ENCODE data around the gene AIRE.

AIRE gene

GRCh38 chr21:44272284-44272858, 13.3 kb upstream of the AIRE start:
- TF ChIP-seq MAX (IDR thresholded peaks at IDR 0.05) (no peak), ZBTB7A (IDR thresholded peaks at IDR 0.05; ENCODE audit: low read depth) (no peak), NFIC (IDR thresholded peaks at IDR 0.05) (no peak), TEAD4 (IDR thresholded peaks at IDR 0.05) (no peak), YY1 (IDR thresholded peaks at IDR 0.05; ENCODE audit: low read depth) (no peak), TCF12 (IDR thresholded peaks at IDR 0.05; ENCODE audit: low read depth) (no peak), EGR1 (IDR thresholded peaks at IDR 0.05) (no peak), CREB1 (IDR thresholded peaks at IDR 0.05; ENCODE audit: low read depth) (no peak), USF1 (IDR thresholded peaks at IDR 0.05) (no peak), TAF1 (IDR thresholded peaks at IDR 0.05; ENCODE audit: low read depth) (no peak), EP300 (IDR thresholded peaks at IDR 0.05; ENCODE audit: borderline replicate concordance) (no peak), REST (IDR thresholded peaks at IDR 0.05; ENCODE audit: low read depth) (no peak), CEBPB (IDR thresholded peaks at IDR 0.05) (no peak), FOXM1 (IDR thresholded peaks at IDR 0.05; ENCODE audit: borderline replicate concordance, low read depth) (no peak), RAD21 (IDR thresholded peaks at IDR 0.05; ENCODE audit: low read depth) (no peak)

GRCh38 chr21:44273046-44273445, 12.6 kb upstream of the AIRE start:
- TF ChIP-seq CEBPB (IDR thresholded peaks at IDR 0.05) (no peak), YY1 (IDR thresholded peaks at IDR 0.05; ENCODE audit: low read depth) (no peak), TAF1 (IDR thresholded peaks at IDR 0.05; ENCODE audit: low read depth) (no peak), TCF12 (IDR thresholded peaks at IDR 0.05; ENCODE audit: low read depth) (no peak), TEAD4 (IDR thresholded peaks at IDR 0.05) (no peak), EGR1 (IDR thresholded peaks at IDR 0.05) (no peak), CREB1 (IDR thresholded peaks at IDR 0.05; ENCODE audit: low read depth) (no peak), REST (IDR thresholded peaks at IDR 0.05; ENCODE audit: low read depth) (no peak), FOXM1 (IDR thresholded peaks at IDR 0.05; ENCODE audit: borderline replicate concordance, low read depth) (no peak), USF1 (IDR thresholded peaks at IDR 0.05) (no peak), MAX (IDR thresholded peaks at IDR 0.05) (no peak), RAD21 (IDR thresholded peaks at IDR 0.05; ENCODE audit: low read depth) (no peak), NFIC (IDR thresholded peaks at IDR 0.05) (no peak), EP300 (IDR thresholded peaks at IDR 0.05; ENCODE audit: borderline replicate concordance) (no peak), ZBTB7A (IDR thresholded peaks at IDR 0.05; ENCODE audit: low read depth) (no peak)

GRCh38 chr21:44275041-44275440, 10.6 kb upstream of the AIRE start:
- TF ChIP-seq CEBPB (IDR thresholded peaks at IDR 0.05) (no peak), EP300 (IDR thresholded peaks at IDR 0.05; ENCODE audit: borderline replicate concordance) (no peak), RAD21 (IDR thresholded peaks at IDR 0.05; ENCODE audit: low read depth) (no peak), FOXM1 (IDR thresholded peaks at IDR 0.05; ENCODE audit: borderline replicate concordance, low read depth) (no peak)

- 0 out of 2 replicates have a peak, but pooled peaks have one; percentile 28 for TF ChIP-seq EP300 (IDR thresholded peaks at IDR 0.05; ENCODE audit: borderline replicate concordance)
- no peak for TF ChIP-seq YY1 (IDR thresholded peaks at IDR 0.05; ENCODE audit: low read depth)
Observed at GRCh38 chr21:44279354-44280260, 6.1 kb upstream of the AIRE start.

- TF ChIP-seq USF1 (IDR thresholded peaks at IDR 0.05) (no peak), FOXM1 (IDR thresholded peaks at IDR 0.05; ENCODE audit: borderline replicate concordance, low read depth) (no peak), REST (IDR thresholded peaks at IDR 0.05; ENCODE audit: low read depth) (no peak), EGR1 (IDR thresholded peaks at IDR 0.05) (no peak), CEBPB (IDR thresholded peaks at IDR 0.05) (no peak), RAD21 (IDR thresholded peaks at IDR 0.05; ENCODE audit: low read depth) (no peak), TCF12 (IDR thresholded peaks at IDR 0.05; ENCODE audit: low read depth) (no peak), CREB1 (IDR thresholded peaks at IDR 0.05; ENCODE audit: low read depth) (no peak), YY1 (IDR thresholded peaks at IDR 0.05; ENCODE audit: low read depth) (no peak), EP300 (IDR thresholded peaks at IDR 0.05; ENCODE audit: borderline replicate concordance) (no peak), MAX (IDR thresholded peaks at IDR 0.05) (no peak), TAF1 (IDR thresholded peaks at IDR 0.05; ENCODE audit: low read depth) (no peak)
Observed at GRCh38 chr21:44281801-44282200, 3.9 kb upstream of the AIRE start.
